Measurements from ENCODE around the gene SDC4. TPM values are rescaled to one million over a fixed set of nuclear protein-coding genes. Genes with fewer than 3 reads are reported as not detected.

Gene SDC4
- total and polyA plus RNA-seq, 9 of the 15 experiments (the other 6 are each of a cell fraction or from before 2014, with no cell fraction given): 2.1 to 10.7 (median 6.3) TPM

- ChIA-PET CTCF (ENCODE audit: low intra/inter-chr PET ratio) (no interaction called here), POLR2A (interaction anchor here (0.6 to 2.3 kb wide), 7 partner anchors 10 to 1343 kb away, joined by 3 to 32 read pairs (median 4); partner anchors contain the start of genes SYS1 and TP53RK)
- in situ Hi-C loops (cut with MboI) (no loop called here), intact Hi-C loops (cut with micrococcal nuclease) (no loop called here)
- H3K4me3 ChIP-seq: no peak overlapping the region
- peaks cover 45 to 60% of the 10 kb centered on the region in 2 experiments for H3K4me1 ChIP-seq (replicated peaks in 1 of 2; ENCODE audit: control insufficient read depth in 2 of 2, insufficient read depth in 2 of 2, low read length in 2 of 2)
- peaks cover 7% of the 10 kb centered on the region; the same call in 1 of the 2 replicates for H4K20me1 ChIP-seq (replicated peaks; ENCODE audit: control insufficient read depth, insufficient read depth, low read length)
- peaks cover 15% of the 10 kb centered on the region; the same call in 2 of the 3 replicates for H3K79me2 ChIP-seq (ENCODE audit: control insufficient read depth, insufficient read depth, low read length)
- no peak overlapping the region for H3K4me2 ChIP-seq (ENCODE audit: insufficient read depth, low read length)
- H3K9me3 ChIP-seq (replicated peaks; ENCODE audit: control insufficient read depth, insufficient read depth, low read depth, low read length): no peaks in the 10 kb centered on the region
- DNase-seq (ENCODE audit: extremely low read depth in 1 of 4, low spot score in 3 of 4) (peak in 2 of 4 experiments; percentile 32 to 37), ATAC-seq (no peak), FAIRE-seq (no peak)
- H3K36me3 ChIP-seq (ENCODE audit: control insufficient read depth, insufficient read depth, low read length): no peaks in the 10 kb centered on the region; the same call in 2 of the 3 replicates
- H2AFZ ChIP-seq (ENCODE audit: low read depth, low read length): no peak overlapping the region
- BruUV-seq (replicated peaks): no TSS peak
- no peak overlapping the region for H3K27ac ChIP-seq (ENCODE audit: extremely low read depth, low read depth, low read length)
- H3K9me1 ChIP-seq (ENCODE audit: control insufficient read depth, insufficient read depth, low read length): no peaks in the 10 kb centered on the region
- WGBS (ENCODE audit: insufficient coverage, low coverage, missing lambda C conversion rate): 57% methylated on average over 3 of the region's 3 CpGs
- peak overlapping the region in 1 of 2 experiments; percentile 60; a peak in 1 of 4 replicates for H3K9ac ChIP-seq (ENCODE audit: insufficient read depth in 1 of 2, low read depth in 2 of 2, low read length in 2 of 2)
- no peaks in the 10 kb centered on the region for H3K27me3 ChIP-seq (ENCODE audit: control insufficient read depth in 2 of 2, insufficient read depth in 2 of 2, low read length in 2 of 2)
- TF ChIP-seq CTBP1 (IDR thresholded peaks at IDR 0.05; ENCODE audit: borderline replicate concordance) (0 out of 2 replicates have a peak, but pooled peaks have one; percentile 20), ELK1 (CRISPR knock-in tag; IDR thresholded peaks at IDR 0.05) (no peak), PHB2 (IDR thresholded peaks at IDR 0.05; ENCODE audit: low read depth) (no peak), ETV1 (tag; conservative IDR thresholded peaks at IDR 0.05; ENCODE audit: low read depth) (0 out of 2 replicates have a peak, but pooled peaks have one; percentile 27), CBFA2T2 (conservative IDR thresholded peaks at IDR 0.05) (peak; percentile 48), DPF2 (IDR thresholded peaks at IDR 0.05) (no peak), CBFA2T3 (IDR thresholded peaks at IDR 0.05) (peak; percentile 67), CCAR2 (IDR thresholded peaks at IDR 0.05; ENCODE audit: low read depth, low read length) (no peak), RFX1 (IDR thresholded peaks at IDR 0.05) (no peak), MNT (conservative IDR thresholded peaks at IDR 0.05) (no peak), CREM (IDR thresholded peaks at IDR 0.05; ENCODE audit: low read depth) (peak; percentile 8; the same call in 1 of the 2 replicates), ETV5 (CRISPR knock-in tag; IDR thresholded peaks at IDR 0.05; ENCODE audit: low read depth) (0 out of 2 replicates have a peak, but pooled peaks have one; percentile 42), RCOR1 (IDR thresholded peaks at IDR 0.05; ENCODE audit: borderline replicate concordance in 1 of 2, low read depth in 2 of 2, low read length in 2 of 2) (peak in 1 of 2 experiments; percentile 27; a peak in 1 of 4 replicates)
- TF ChIP-seq, protein P1, sequence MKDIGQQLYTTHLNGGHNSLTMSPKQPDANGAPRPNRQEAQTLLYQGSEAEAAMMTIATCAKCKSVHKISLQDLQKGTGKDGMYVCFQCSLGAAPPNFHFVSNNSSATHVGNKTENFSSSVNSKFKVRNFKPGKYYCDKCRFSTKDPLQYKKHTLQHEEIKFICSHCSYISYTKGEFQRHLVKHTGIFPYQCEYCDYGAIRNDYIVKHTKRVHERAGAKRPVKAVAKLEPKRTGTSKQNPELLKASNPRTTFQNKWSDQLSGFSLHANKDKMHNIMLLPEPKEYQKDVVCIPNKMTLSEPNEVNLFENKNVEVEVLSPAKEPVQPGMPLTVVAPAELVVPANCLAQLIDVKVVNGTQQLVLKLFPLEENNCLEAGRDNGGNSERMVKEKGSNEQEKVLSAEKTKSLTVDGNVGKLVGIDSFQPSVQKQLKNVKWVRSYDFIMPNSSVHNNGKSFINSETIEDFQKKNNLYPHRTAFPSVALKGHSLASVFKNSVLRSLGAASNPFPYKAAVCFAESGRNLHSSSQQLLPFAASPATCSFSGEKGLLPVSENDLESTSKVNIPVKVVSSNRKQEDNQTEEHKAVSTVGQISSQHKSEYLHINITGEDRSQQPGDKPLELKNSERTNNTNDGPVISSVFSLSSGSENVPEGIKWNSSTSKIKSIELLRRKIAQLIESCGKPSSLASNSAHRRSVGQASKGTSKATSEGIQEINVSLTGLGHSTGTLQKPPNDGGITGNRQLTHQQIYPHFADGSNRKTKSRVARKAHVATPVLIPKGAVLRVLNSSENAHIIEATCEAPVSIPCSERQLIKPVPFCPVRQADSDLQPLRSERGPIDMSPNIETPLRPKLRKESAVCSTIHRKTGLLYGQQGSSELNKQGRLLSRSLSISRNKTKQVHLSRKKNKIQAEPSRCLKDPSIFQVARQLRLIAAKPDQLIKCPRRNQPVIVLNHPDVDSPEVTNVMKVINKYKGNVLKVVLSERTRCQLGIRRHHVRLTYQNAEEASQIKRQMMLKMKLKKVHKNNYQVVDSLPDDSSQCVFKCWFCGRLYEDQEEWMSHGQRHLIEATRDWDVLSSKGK (CRISPR knock-in tag; IDR thresholded peaks at IDR 0.05): no peak
- TF ChIP-seq, protein P2, sequence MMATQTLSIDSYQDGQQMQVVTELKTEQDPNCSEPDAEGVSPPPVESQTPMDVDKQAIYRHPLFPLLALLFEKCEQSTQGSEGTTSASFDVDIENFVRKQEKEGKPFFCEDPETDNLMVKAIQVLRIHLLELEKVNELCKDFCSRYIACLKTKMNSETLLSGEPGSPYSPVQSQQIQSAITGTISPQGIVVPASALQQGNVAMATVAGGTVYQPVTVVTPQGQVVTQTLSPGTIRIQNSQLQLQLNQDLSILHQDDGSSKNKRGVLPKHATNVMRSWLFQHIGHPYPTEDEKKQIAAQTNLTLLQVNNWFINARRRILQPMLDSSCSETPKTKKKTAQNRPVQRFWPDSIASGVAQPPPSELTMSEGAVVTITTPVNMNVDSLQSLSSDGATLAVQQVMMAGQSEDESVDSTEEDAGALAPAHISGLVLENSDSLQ (IDR thresholded peaks at IDR 0.05): peak; percentile 19; the same call in 1 of the 2 replicates
Observed at GRCh38 chr20:45346291-45346718, 1.9 kb downstream of the SDC4 start.

Measured in K562 (cell line).